ENCODE measurements around the gene SPACA4.
A peak's percentile ranks its signal among the peaks of the same experiment; 100 is the strongest.
"Not testable (repeated sequence)": the region's sequence is repeated elsewhere in the genome, so short reads cannot be mapped to it uniquely, and the experiment has no call there.

Gene SPACA4

DNA sequence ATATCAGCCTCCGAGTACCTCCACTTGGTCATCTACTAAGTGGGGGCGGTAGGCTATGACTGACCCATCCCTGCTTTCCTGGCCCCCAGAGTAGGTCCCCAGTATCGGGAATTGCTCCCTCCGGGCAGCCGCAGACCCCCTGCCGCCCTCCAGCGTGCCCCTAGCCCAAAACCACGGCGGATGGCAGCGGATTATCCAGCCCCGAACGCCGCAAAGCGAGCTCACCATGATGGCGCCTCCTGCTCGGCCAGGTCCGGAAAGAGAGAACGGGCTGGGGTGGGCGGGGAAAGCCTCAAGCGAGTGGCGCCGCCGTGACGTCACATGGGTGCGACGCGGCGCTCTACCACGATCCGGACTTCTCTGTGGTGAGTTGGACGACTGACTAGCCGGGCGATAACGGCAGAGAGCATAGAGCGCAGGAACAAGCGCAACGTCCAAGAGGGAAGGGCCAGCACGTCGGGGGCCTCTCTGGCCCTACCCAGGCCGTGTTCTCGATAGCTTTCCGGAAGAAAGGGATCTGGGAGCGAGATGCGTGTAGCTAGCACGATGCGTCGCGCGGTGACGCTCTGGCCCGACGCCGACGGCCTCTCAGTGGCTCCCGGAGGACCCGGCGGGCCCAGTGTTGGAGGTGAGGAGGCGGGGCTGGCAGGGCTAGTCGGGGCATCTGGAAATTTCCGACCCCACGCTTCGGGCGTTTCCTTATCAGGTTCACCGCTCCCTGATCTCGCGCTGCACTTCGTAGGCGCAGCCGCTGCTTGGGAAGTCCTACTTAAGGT is 12.6 kb downstream of the SPACA4 start, which contains the start of the genes RPL18 and SPHK2:
Gene RPL18 (minus strand): TSS at position 263 of the 776 bp plus-strand sequence. CDS start 35 bp downstream, at position 228.
Gene SPHK2 (plus strand): TSS at position 591 of the 776 bp plus-strand sequence. CDS start 1,009 bp downstream, outside the sequence.
- DNase-seq (ENCODE audit: low read depth), result peak; percentile 100

DNA sequence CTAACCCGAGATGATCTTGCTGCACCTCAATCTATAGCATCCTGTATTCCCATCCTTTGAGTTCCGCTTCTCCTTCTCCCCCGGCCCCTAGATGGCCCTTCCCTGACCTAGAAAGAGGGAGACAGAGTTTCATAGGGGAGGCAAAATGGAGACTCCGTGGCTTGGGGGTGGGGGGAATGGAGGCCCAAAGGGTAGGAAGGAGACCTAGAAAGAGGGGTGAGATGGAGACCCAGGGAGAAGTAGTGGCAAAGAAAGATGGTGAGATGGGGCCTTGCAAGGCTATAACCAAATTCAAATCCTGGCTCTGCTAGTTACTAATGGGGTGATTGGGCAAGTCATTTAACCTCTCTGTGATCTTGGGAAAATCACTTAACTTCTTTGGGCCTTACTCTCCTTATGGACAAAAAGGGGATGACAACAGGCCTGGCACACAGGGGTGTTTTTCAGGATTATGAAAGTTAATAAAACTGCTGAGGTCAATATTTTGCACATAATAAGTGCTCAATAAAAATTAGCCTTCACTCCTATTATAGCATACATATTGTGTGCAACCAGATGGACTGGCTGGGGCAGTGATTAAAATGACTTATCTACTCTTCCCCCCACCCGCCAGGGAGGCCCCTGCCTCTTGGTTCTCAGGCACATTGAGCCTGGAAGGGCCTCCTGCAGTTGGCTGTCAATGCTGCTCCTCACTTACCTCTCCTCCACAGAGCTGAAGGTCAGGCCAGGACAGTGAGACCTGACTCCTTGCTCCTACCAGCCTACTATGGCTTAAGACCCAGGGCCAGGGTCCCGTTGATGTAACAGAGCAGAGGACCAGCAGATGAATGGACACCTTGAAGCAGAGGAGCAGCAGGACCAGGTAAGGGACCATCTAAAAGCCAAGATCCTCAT is 13.4 kb downstream of the SPACA4 start:
- no peak for DNase-seq (ENCODE audit: low read depth)

DNA sequence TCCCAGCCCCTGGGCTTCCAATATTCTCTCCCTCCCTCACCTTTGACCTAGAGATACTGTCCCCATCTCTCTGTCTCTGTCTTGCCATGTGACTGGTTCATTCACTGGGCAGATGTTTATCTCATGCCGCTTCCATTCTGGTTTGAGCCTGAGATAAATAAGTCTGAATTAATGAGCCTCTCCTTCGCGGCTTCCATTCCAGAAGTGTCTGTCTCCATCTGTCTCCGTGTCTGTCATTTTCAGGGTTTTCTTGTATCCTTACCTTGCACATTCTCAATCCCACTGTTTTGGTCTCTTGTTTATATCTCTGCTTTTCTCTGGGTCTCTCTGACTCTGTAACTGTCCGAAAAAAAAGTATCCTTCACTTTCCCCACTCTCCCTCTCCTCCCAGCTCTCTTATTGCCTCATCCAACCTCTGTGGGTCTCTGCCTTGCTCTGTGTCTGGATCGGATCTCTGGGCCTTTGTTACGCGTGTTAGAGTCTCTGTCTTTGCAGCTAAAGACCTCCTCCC is 17.1 kb downstream of the SPACA4 start:
- no peak for DNase-seq (ENCODE audit: low read depth)

DNA sequence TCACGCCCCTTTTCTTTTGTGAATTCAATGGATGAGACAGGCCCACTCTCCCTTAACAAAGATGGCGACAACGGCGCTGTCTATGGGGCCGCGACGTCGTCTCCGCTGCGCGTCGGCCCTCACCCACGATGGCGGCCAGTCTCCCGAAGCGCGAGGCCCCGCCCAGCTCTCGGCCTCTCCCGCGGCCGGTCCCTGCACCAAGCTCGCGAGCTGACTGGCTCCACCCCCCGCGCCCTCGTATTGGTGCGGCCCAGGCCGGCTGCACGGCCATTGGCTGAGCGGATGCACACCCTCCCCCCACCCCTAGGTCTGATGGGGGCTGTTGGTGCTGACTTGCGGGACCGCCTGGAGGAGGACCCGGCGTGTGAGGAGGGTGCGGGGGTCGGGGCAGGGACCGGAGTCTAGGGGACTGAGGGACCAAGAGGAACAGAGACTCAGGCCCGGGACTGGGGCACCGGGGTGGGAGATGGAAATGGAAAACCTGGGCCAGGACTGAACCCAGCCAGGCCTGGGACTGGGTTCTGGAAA is 17.6 kb downstream of the SPACA4 start:
- DNase-seq (ENCODE audit: low read depth), result no peak

DNA sequence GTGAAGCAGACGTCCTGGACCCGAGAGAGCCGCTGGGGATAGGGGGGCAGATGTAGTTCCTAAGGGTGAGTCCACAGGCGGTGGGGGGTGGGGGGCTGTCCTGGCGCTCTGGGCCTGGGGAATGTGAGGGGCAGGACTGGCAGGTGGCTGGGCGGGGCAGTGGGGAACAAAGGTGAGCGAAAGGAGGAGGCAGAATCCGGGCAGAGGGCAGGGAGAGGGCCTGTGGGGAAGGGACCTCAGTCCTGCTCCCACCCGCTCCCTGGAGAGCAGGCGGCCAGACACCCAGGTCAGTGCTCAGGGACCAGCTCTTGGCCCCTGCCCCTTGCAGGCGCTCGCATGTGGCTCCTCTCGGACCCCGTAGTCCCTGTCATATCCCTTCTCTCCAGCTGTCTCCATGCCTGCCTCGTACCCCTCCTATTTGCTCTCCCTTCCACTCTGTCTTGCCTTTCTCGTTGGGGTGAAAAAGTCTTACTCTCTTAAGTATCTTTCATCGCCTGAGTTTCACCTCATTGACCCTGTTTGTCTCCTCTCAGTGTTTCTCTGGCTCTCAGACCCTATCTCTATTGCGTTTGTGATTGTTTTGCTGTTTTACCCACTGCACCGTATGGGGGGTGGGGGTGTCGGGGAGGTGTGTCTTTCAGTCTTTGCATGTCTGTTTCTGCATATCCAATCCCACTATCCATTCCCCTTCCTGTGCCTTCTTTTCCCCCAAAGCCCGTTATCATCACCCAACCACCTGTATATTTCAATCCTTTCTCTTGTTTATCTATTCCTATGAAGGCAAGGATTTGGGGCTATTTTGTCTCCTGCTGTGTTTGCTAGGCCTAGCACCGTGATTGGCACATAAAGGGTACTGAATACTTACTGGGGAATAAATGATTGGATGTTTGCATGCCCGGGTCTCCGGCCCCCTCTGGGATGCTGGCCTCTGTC is 18.5 kb downstream of the SPACA4 start:
- no peak for DNase-seq (ENCODE audit: low read depth)

DNA sequence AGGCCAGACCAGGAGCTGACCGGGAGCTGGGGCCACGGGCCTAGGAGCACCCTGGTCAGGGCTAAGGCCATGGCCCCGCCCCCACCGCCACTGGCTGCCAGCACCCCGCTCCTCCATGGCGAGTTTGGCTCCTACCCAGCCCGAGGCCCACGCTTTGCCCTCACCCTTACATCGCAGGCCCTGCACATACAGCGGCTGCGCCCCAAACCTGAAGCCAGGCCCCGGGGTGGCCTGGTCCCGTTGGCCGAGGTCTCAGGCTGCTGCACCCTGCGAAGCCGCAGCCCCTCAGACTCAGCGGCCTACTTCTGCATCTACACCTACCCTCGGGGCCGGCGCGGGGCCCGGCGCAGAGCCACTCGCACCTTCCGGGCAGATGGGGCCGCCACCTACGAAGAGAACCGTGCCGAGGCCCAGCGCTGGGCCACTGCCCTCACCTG is 19.4 kb downstream of the SPACA4 start:
- DNase-seq (ENCODE audit: low read depth), result no peak

DNA sequence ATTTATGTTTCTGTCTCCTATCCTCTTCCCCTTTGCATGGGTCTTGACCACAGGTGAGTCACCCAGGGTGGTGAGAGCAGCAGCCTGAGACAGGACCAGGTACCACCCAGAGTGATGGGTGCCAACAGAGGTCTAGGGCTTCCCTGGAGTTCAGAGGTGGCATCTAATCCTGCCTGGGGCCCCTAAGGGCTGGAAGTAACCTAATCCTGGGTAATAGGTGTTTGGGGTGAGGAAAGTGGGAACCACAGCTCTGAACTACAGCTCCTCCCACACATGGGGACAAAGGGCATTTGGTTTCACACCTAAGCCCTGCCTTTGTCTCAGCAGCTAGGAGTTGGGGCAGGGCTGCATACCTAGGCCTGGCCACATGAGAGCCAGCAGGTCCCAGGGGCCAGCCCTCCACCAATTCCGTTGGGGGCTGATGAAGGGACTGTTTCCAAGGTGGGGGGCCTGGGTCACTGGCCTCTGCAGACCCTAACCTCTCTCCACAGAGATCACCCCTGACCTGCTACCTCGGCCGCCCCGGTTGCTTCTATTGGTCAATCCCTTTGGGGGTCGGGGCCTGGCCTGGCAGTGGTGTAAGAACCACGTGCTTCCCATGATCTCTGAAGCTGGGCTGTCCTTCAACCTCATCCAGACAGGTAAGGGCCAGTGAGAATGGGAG is 20.8 kb downstream of the SPACA4 start:
- DNase-seq (ENCODE audit: low read depth), result no peak

DNA sequence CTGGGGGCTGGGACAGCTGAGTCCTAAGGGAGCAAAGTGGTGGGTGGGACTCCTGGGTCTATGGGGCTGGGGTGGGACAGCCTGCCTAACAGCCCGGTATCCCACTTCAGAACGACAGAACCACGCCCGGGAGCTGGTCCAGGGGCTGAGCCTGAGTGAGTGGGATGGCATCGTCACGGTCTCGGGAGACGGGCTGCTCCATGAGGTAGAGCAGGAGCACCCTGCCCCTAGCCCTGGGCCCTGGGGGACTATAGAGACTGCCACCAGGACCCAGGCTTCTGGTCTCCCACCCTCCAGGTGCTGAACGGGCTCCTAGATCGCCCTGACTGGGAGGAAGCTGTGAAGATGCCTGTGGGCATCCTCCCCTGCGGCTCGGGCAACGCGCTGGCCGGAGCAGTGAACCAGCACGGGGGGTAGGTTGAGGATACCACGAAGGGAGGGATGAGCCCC is 21.3 kb downstream of the SPACA4 start:
- DNase-seq (ENCODE audit: low read depth), result no peak

DNA sequence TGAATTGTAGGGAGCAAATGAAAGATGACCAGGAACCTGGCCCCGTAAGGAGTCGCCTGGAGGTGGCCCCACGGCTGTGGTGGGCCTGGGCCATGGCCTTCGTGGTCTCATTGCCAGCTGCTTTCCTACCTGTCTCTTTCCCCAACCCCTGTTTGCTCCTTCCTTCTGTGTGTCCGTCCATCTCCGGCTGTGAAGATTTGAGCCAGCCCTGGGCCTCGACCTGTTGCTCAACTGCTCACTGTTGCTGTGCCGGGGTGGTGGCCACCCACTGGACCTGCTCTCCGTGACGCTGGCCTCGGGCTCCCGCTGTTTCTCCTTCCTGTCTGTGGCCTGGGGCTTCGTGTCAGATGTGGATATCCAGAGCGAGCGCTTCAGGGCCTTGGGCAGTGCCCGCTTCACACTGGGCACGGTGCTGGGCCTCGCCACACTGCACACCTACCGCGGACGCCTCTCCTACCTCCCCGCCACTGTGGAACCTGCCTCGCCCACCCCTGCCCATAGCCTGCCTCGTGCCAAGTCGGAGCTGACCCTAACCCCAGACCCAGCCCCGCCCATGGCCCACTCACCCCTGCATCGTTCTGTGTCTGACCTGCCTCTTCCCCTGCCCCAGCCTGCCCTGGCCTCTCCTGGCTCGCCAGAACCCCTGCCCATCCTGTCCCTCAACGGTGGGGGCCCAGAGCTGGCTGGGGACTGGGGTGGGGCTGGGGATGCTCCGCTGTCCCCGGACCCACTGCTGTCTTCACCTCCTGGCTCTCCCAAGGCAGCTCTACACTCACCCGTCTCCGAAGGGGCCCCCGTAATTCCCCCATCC is 22.1 kb downstream of the SPACA4 start:
- DNase-seq (ENCODE audit: low read depth), result no peak

DNA sequence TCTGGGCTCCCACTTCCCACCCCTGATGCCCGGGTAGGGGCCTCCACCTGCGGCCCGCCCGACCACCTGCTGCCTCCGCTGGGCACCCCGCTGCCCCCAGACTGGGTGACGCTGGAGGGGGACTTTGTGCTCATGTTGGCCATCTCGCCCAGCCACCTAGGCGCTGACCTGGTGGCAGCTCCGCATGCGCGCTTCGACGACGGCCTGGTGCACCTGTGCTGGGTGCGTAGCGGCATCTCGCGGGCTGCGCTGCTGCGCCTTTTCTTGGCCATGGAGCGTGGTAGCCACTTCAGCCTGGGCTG is 22.7 kb downstream of the SPACA4 start:
- no peak for DNase-seq (ENCODE audit: low read depth)

DNA sequence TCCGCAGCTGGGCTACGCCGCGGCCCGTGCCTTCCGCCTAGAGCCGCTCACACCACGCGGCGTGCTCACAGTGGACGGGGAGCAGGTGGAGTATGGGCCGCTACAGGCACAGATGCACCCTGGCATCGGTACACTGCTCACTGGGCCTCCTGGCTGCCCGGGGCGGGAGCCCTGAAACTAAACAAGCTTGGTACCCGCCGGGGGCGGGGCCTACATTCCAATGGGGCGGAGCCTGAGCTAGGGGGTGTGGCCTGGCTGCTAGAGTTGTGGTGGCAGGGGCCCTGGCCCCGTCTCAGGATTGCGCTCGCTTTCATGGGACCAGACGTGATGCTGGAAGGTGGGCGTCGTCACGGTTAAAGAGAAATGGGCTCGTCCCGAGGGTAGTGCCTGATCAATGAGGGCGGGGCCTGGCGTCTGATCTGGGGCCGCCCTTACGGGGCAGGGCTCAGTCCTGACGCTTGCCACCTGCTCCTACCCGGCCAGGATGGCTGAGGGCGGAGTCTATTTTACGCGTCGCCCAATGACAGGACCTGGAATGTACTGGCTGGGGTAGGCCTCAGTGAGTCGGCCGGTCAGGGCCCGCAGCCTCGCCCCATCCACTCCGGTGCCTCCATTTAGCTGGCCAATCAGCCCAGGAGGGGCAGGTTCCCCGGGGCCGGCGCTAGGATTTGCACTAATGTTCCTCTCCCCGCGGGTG is 23.2 kb downstream of the SPACA4 start:
- DNase-seq (ENCODE audit: low read depth), result no peak

DNA sequence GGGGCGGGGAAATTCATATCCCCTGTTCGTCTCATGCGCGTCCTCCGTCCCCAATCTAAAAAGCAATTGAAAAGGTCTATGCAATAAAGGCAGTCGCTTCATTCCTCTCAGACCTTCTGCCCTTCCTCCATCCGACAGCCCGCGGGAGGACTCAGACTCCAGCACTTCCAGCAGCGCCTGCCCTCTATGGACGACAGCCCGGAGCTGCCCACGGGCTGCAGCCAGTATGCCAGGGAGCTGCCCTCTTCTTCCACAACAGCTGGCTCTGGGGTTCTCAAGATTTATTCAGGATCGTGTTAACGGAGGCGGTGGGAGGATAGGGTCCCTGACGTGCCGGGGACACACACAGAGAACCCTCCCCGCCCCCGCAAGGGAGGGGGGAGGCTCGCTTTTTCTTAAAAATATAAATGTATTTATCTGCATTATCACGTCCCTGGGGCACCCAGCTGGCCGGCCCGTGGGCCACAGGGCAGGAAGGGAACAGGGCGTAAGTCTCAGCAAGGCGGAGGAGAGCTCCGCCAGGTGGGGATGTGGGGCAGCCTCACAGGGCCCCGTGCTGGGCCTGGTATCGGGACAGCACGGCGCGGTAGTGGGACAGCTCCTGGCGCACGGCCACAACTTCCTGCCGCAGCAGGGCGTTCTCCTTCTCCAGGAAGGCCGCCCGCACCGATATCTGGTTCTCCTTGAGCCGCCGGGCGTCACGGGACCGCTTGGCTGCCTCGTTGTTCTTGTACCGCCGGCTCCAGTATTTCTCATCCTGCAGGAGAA is 23.9 kb downstream of the SPACA4 start:
- DNase-seq (ENCODE audit: low read depth), result no peak

DNA sequence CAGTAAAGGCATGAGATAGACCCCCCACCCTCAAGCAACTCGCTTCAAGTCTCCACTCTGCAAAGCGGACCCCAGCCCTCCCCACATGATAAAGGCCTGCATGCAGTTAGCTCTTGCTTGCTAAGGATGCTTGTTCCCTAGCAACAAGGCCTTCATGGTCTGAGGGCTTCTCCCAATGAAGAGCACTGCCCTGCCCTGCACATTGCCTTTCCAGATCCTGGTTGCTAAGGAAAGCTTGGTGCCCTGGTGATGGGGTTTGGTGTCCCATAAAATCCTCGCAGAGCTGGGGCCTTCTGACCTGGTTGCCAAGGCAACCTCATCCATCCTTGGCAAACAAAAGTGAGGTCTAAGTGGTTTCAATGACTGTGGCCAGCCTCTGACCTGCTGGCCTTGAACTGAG is 24.7 kb downstream of the SPACA4 start:
- DNase-seq (ENCODE audit: low read depth), result no peak

DNA sequence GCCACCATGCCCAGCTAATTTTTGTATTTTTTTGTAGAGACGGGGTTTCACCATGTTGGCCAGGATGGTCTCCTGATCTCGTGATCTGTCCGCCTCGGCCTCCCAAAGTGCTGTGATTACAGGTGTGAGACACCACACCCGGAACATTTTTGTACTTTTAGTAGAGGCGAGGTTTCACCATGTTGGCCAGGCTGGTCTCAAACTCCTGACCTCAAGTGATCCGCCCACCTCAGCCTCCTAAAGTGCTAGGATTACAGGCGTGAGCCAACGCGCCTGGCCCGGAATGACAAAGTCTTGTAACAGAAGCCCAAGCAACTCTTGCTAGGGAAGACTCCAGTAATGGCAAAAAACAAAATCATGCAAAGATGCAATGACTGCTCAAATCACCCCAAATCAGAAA is 25.7 kb downstream of the SPACA4 start:
- not testable (repeated sequence) for DNase-seq (ENCODE audit: low read depth)

DNA sequence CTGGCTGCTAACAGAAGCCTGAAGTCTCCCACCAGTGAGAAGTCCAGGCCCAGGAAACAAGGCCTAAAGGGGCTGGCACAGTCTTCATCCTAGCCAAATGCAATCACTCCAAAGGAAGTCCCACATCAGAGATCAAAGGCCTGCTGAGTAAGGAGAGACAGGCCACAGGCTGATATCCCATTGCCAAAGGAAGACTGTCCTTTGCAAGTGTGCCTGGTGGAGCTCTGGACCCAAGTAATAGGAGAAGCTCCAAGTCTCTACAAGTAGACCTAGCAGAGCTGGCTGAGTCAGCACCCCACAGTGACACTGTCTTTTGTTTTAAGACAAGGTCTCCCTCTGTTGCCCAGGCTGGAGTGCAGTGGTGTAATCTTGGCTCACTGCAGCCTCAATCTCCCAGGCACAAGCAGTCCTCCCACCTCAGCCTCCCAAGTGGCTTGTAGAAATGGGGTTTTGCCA is 26.2 kb downstream of the SPACA4 start:
- no peak for DNase-seq (ENCODE audit: low read depth)

DNA sequence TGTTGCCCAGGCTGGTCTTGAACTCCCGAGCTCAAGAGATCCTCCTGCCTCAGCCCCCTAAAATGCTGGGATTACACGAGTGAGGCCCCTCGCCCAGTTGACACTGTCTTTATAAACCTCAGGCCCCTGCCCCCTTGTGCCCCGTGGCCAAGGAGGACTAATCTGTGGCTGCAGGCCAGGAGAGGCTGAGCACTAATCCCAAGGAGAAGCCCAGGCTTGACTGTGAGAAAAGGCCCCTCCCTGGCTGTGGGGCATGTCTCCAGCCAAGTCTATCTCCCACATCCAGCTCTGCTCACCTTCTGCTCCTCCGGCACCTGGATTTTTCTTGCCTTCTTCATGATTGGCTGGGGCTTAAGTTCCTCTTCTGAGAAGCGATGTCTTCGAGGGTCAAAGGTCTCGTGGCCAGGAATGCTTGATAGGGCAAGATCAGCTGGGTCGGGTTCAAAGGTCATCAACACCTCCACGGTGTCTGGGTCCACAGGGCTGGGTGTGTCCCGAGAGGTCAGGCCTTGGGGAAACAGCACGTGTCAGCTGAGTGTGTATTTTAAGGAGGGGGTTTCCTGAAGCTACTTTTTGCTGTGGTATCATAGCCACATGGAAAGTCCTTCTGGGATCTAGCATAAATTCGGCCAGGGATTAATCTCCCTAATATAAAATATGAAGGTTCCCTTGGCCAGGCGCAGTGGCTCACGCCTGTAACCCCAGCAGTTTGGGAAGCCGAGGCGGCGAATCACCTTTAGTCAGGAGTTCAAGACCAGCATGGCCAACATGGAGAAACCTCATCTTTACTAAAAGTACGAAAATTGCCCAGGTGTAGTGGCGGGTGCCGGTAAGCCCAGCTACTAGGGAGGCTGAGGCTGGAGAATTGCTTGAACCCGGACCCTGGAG is 26.9 kb downstream of the SPACA4 start:
- DNase-seq (ENCODE audit: low read depth), result no peak

DNA sequence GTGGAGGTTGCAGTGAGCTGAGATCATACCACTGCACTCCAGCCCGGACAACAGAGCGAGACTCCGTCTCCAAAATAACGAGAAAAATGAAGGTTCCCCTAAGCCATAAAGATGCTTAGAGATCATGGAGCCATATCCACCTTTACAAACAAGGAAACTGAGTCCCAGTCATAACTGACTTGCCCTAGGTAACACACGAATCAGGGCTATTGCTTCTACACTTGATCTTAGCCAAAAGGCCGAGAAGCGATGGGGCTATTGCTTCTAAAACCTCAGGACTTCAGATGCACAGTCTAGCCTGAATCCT is 27.4 kb downstream of the SPACA4 start:
- DNase-seq (ENCODE audit: low read depth), result no peak
